ENCODE data around the gene CTIF.
A peak's percentile ranks its signal among the peaks of the same experiment; 100 is the strongest.

DNA sequence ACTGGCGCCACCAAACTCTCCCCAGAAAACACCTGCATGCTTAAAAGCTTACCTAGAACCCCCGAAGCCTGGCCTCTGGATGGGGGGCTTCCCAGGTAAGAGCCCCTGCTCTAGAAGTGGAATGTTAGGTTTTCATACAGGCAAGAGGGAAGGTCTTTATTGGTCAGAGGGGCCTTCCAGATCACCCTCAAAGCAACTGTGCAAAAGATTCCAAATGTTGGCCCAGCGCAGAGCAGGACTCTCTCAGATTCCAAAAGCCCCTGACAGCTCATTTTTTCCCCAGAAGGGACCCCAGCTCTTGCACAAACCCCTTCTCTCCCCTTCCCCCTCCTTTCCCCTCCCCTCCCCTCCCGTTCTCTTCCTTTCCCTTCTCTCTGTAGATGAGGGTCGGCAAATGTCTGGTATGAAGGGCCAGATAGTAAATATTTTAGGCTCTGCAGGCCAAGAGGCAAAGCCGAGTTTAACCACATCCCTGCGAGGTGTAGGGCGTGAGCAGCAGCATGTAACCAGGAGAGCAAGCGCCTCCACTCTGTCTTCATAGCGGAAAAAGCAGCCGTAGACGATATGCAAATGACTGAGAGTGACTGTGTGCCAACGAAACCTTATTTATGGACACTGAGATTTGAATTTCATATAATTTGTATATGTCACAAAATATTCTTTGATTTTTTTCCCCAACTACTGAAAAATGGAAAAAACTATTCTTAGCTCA lies 295.0 kb downstream of the CTIF start:
- TF ChIP-seq POLR2A (IDR thresholded peaks at IDR 0.05; ENCODE audit: low read depth, low read length) (no peak; the same call in 1 of the 2 replicates), POLR2AphosphoS5 (IDR thresholded peaks at IDR 0.05; ENCODE audit: low read depth, low read length) (0 out of 2 replicates have a peak, but pooled peaks have one; percentile 47), TAF1 (IDR thresholded peaks at IDR 0.05; ENCODE audit: low read depth, low read length) (no peak)

All from GM12891 (cell line).